KBM-7 (cell line): Measurements from ENCODE around the gene ALDH3A2.

Experiments used
- DNase-seq: peaks from one replicate; pipeline ENCODE4 v3.0.0-alpha.2; 2015
- in situ Hi-C: fragments of 300-500 bp; cut with MboI; formaldehyde crosslinking; loops from 2 replicates; pipeline ENCODE4 v1.14.3; 2020; ENCODE audit warnings: low sequenced_read_pairs, low pct_unique_long_range_greater_than_20kb, mixed read lengths

The ALDH3A2 gene

DNA sequence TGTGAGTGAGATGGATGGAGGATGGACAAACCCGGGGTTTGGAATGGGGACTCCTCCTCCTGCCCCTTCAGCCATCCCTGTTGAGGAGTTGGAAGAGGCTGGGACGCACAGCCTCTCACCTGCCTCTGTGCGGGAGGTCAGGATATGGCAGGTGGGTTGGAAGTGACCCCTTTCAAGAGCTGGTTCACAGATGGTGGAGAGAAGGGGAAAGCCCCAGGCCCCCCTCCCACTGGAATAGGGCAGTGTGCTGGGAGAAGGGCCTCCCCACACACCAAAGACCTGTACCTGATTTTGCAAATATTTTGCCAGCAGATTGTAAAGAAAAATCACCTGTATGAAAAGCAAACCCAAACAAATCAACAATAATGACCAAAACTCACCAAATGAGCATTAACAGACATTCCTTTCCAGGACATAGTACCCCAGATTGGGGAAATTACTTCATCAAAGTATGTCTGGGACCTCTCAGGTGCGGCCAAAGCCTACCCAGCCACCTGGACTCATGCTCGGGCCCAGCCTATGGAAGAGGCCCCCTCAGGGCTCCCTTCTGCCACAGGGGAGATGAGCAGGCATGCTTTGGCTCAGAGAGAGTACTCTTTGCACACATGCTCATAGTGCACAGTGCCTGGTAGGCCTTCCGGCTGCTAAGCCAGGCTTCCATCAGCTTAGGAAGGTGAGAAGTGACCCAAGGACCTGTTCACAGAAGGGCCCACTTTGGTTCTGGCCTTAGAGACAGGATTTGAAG lies 60.1 kb downstream of the ALDH3A2 start:
- in situ Hi-C loops, result no loop called here
- DNase-seq, result no peak

- in situ Hi-C loops, result no loop called here
- no peak for DNase-seq
These were observed 61.3 kb downstream of the ALDH3A2 start for GRCh38 chr17:19709841-19710240.

DNA sequence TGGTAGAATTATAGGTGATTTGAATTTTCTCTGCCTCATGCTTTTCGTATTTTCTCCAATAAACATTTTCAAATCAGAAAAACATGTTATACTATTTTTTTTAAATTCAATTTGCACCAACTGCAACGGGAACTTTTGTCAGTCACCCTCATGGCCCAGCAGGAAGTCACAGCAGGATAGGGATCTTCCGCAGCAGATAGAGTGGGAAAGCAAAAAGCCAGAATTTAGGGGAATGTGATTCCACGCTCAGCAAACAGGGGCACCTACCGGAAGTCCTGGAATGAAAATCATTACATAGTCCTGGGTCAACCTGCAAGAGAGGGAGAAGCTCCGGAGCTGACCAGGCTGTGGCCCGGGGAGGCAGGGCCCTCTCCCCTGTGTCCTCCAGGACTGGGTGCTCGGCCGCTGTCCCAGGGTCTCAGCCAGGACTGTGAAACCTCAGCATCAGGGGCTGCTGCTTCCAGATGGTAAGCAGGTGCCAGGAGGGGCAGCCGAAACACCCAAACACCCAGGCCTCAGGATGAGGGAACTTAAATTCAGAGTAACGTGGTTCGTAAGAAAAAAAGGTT lies 64.0 kb downstream of the ALDH3A2 start:
- in situ Hi-C loops, result no loop called here
- DNase-seq, result no peak

DNA sequence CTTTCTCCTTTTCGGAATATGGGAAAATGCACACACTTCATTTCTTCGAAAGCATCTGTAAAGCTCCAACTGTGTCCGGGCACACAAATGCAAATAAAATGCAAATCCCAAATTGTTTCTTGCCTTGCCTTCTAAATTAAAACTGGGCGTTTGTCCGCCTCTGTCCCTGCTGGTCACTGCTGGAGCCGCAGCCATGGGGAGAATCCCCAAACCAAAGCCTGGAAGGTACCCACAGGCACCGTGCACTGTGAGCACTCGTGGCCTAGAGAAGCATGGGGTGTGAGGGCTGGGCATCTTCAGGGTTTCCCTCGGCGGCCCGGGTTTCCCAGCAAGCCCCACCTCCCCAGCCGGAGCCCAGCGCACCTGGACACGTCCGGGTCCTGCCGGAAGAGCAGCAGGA lies 64.9 kb downstream of the ALDH3A2 start:
- no peak for DNase-seq
- in situ Hi-C loops, result no loop called here

DNA sequence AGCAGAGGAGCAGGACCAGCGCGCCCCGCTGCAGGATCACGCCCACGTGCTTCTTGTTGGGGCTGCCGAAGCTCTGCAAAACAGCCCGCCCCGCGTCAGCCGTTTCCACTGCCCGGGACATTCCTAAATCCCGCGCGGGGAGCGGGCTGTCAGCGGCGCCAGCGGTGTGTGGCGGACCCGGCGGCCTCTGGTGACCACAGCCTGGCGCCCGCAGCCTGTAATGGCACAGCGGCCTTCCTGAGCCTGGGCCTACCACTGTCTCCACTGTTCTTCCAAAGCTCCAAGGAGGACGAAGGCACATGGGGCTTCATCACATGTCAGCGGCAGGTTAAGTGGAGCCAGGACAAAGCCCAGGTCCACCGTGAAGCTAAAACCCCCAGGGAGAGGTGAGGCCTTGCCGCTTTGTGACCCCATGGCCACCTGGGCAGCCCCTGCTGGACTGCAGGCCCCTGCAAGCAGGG lies 65.4 kb downstream of the ALDH3A2 start:
- in situ Hi-C loops, result no loop called here
- no peak for DNase-seq

GRCh38 chr17:19714542-19715411 lies 66.2 kb downstream of the ALDH3A2 start:
- in situ Hi-C loops, result no loop called here
- DNase-seq, result no peak

GRCh38 chr17:19716108-19717030 lies 67.8 kb downstream of the ALDH3A2 start, which contains the start of gene SLC47A2:
Gene SLC47A2 (minus strand): TSS chr17:19716584. CDS start chr17:19716555, 29 bp downstream.
- DNase-seq, result no peak
- in situ Hi-C loops, result no loop called here

- no peak for DNase-seq
- in situ Hi-C loops, result no loop called here
These were observed 68.4 kb downstream of the ALDH3A2 start for GRCh38 chr17:19717031-19717360.

GRCh38 chr17:19717411-19717908 lies 68.9 kb downstream of the ALDH3A2 start:
- no peak for DNase-seq
- in situ Hi-C loops, result no loop called here

- in situ Hi-C loops, result no loop called here
These were observed 69.6 kb downstream of the ALDH3A2 start for GRCh38 chr17:19718041-19718612.

DNA sequence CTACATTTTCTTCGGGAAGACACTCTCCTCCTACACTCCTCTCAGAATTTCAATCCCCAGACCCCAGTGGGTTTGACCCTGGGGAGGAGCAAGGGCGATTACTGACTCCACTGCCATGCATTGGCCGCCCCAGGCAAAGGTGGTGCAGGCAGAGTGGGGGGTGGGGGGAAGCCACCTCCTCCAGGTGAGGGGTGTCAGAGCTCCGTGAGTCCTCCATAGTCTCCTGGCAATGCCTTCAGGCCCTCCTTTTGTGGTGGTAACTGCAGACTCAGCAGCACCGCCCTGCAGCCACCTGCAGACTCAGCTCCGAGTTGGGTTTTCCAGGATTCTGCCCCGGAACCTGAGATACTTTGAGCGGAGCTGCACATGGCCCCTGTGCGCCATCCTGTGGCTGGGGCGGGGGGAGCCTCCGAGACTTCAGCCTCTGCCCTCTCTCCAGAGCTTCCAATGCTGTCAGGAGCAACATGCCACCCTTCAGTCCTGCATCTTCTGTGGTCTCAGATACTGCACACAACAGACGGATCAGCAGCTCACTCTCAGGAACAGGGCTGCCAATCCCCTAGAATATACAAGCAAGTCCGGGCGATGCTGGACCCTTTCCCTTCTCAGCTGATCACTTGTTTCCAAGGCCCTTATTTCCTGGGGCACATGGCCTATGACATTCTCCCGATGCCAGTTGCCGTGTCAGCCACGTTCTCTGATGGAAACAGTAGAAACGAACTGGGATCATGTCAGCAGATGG lies 70.2 kb downstream of the ALDH3A2 start:
- DNase-seq, result peak; percentile 43

More at GRCh38 chr17:19718041-19718612, 69.6 kb downstream of the ALDH3A2 start:
- no peak for DNase-seq

GRCh38 chr17:19719355-19720209 lies 71.0 kb downstream of the ALDH3A2 start:
- in situ Hi-C loops, result no loop called here
- no peak for DNase-seq

More for the DNA sequence above, 70.2 kb downstream of the ALDH3A2 start:
- in situ Hi-C loops, result no loop called here

GRCh38 chr17:19720210-19720475 lies 71.6 kb downstream of the ALDH3A2 start:
- in situ Hi-C loops, result no loop called here
- no peak for DNase-seq

GRCh38 chr17:19720631-19721426 lies 72.3 kb downstream of the ALDH3A2 start:
- in situ Hi-C loops, result no loop called here
- no peak for DNase-seq

DNA sequence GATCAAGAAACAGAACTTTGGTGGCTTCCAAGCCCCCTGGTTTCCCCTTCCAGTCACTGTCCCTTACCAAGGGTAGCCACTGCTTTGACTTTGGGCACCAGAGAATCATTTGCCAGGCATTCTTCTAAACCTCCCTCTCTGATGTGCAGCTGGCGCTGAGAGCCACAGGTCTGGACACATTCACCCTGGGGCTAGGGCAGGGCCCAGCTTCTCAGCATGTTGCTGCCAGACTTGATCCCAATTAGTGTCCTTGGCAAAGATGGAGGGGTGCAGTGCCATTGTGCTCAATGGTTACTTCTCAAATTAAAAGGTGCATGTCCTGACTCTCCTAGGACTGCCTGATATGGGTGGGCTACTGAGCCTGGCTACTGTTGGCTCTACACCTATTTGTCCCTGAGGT lies 75.4 kb downstream of the ALDH3A2 start:
- in situ Hi-C loops, result no loop called here
- DNase-seq, result no peak
